H9 (cell line): ENCODE data around the gene CSRP1. TPM values are rescaled to one million over a fixed set of nuclear protein-coding genes. Genes with fewer than 3 reads are reported as not detected.

Experiments used
- DNase-seq: peaks from one replicate; pipeline ENCODE4 v3.0.0-alpha.2; 2017
- H2AFZ ChIP-seq: one replicate; pipeline ENCODE4 v1.6.1; 2013; ENCODE audit warnings: mild to moderate bottlenecking, low read length, control low read depth, moderate library complexity
- H2AK5ac ChIP-seq: 2 replicates; pipeline ENCODE4 v1.6.1; 2013; ENCODE audit warnings: low read length, control low read depth, mixed read lengths; ENCODE audit not compliant: insufficient read length
- H2BK120ac ChIP-seq: one replicate; pipeline ENCODE4 v1.6.1; 2013; ENCODE audit warnings: low read depth, mild to moderate bottlenecking, low read length, control low read depth, inconsistent platforms; ENCODE audit not compliant: poor library complexity, severe bottlenecking
- H2BK12ac ChIP-seq: 2 replicates; pipeline ENCODE4 v1.6.1; 2013; ENCODE audit warnings: low read length, control low read depth, mixed read lengths, low read depth; ENCODE audit not compliant: insufficient read length
- H2BK15ac ChIP-seq: 2 replicates; pipeline ENCODE4 v1.6.1; 2013; ENCODE audit warnings: low read depth, low read length, control low read depth
- H2BK20ac ChIP-seq: one replicate; pipeline ENCODE4 v1.6.1; 2013; ENCODE audit warnings: low read depth, mild to moderate bottlenecking, low read length, control low read depth, inconsistent platforms; ENCODE audit not compliant: poor library complexity, severe bottlenecking
- H2BK5ac ChIP-seq: 2 replicates; pipeline ENCODE4 v1.6.1; 2013; ENCODE audit warnings: low read length, control low read depth, mixed read lengths; ENCODE audit not compliant: insufficient read length
- H3K14ac ChIP-seq: 2 replicates; pipeline ENCODE4 v1.6.1; 2013; ENCODE audit warnings: low read length, control low read depth; ENCODE audit not compliant: insufficient read depth
- H3K18ac ChIP-seq: 2 replicates; pipeline ENCODE4 v1.6.1; 2013; ENCODE audit warnings: low read depth, mild to moderate bottlenecking, mixed read lengths, low read length, control low read depth; ENCODE audit not compliant: insufficient read length
- H3K23ac ChIP-seq: 2 replicates; pipeline ENCODE4 v1.6.1; 2013; ENCODE audit warnings: low read length, control low read depth, mixed read lengths, low read depth; ENCODE audit not compliant: insufficient read length
- H3K23me2 ChIP-seq: 2 replicates; pipeline ENCODE4 v1.6.1; 2013; ENCODE audit warnings: low read depth, mild to moderate bottlenecking, mixed read lengths, low read length, control low read depth; ENCODE audit not compliant: insufficient read length, poor library complexity, severe bottlenecking
- H3K27ac ChIP-seq: 2 replicates; pipeline ENCODE4 v1.5.1; 2013; ENCODE audit warnings: low read length, control low read depth, mixed read lengths, low read depth; ENCODE audit not compliant: insufficient read length
- H3K27me3 ChIP-seq: 2 replicates; pipeline ENCODE4 v1.6.1; 2013; ENCODE audit warnings: low read length, control low read depth, inconsistent platforms; ENCODE audit not compliant: insufficient read depth
- H3K4ac ChIP-seq: 2 replicates; pipeline ENCODE4 v1.6.1; 2013; ENCODE audit warnings: low read depth, mild to moderate bottlenecking, control low read depth, inconsistent platforms, low read length, moderate library complexity
- H3K4me1 ChIP-seq: 2 replicates; pipeline ENCODE4 v1.6.1; 2013; ENCODE audit warnings: low read length, control low read depth, inconsistent platforms; ENCODE audit not compliant: insufficient read depth
- H3K4me2 ChIP-seq: 2 replicates; pipeline ENCODE4 v1.6.1; 2013; ENCODE audit warnings: low read length, control low read depth, mixed read lengths; ENCODE audit not compliant: insufficient read length, insufficient read depth
- H3K56ac ChIP-seq: 2 replicates; pipeline ENCODE4 v1.6.1; 2013; ENCODE audit warnings: low read depth, mild to moderate bottlenecking, mixed read lengths, low read length, control low read depth; ENCODE audit not compliant: insufficient read length
- H3K79me1 ChIP-seq: 2 replicates; pipeline ENCODE4 v1.6.1; 2013; ENCODE audit warnings: low read depth, mild to moderate bottlenecking, moderate library complexity, low read length, control low read depth, inconsistent platforms; ENCODE audit not compliant: insufficient read depth, poor library complexity, severe bottlenecking
- H3K79me2 ChIP-seq: 2 replicates; pipeline ENCODE4 v1.6.1; 2013; ENCODE audit warnings: low read length, control low read depth, inconsistent platforms; ENCODE audit not compliant: insufficient read depth
- H3K9ac ChIP-seq: 2 replicates; pipeline ENCODE4 v1.6.1; 2013; ENCODE audit warnings: low read length, control low read depth, mixed read lengths; ENCODE audit not compliant: insufficient read length; ENCODE audit errors: extremely low read depth
- H3K9me3 ChIP-seq: one replicate; pipeline ENCODE4 v1.6.1; 2013; ENCODE audit warnings: low read depth, low read length, inconsistent platforms; ENCODE audit not compliant: control insufficient read depth
- H3T11ph ChIP-seq: one replicate; pipeline ENCODE4 v1.6.1; 2013; ENCODE audit warnings: mild to moderate bottlenecking, low read length, control low read depth, inconsistent platforms
- H4K20me1 ChIP-seq: one replicate; pipeline ENCODE4 v1.6.1; 2013; ENCODE audit not compliant: control insufficient read depth, insufficient read length, insufficient read depth
- H4K5ac ChIP-seq: 2 replicates; pipeline ENCODE4 v1.6.1; 2013; ENCODE audit warnings: low read depth, mild to moderate bottlenecking, mixed read lengths, low read length, control low read depth; ENCODE audit not compliant: insufficient read length
- H4K8ac ChIP-seq: replicated peaks from 2 replicates; pipeline ENCODE4 v1.6.1; 2013; ENCODE audit warnings: low read length, control low read depth, mixed read lengths, low read depth; ENCODE audit not compliant: insufficient read length
- H4K91ac ChIP-seq: 2 replicates; pipeline ENCODE4 v1.6.1; 2013; ENCODE audit warnings: low read depth, mild to moderate bottlenecking, moderate library complexity, mixed read lengths, low read length, control low read depth; ENCODE audit not compliant: insufficient read length
- H3K27ac Mint-ChIP-seq, 3 experiments: 2 replicates in 2 of 3; 3 replicates in 1 of 3; pipeline ENCODE4 v1.8.0; 2020 to 2021; ENCODE audit warnings: mixed read lengths in 3 of 3, mild to moderate bottlenecking in 1 of 3, moderate library complexity in 1 of 3
- H3K27me3 Mint-ChIP-seq: 2 replicates; pipeline ENCODE4 v1.8.0; 2021; ENCODE audit warnings: low read depth, mild to moderate bottlenecking, moderate library complexity, mixed read lengths
- H3K36me3 Mint-ChIP-seq, 3 experiments: 2 replicates in 2 of 3; 3 replicates in 1 of 3; pipeline ENCODE4 v1.8.0; 2020 to 2021; ENCODE audit warnings: low read depth in 3 of 3, mixed read lengths in 3 of 3; ENCODE audit not compliant: insufficient read depth in 1 of 3
- H3K4me1 Mint-ChIP-seq, 2 experiments: 2 replicates each; pipeline ENCODE4 v1.8.0; 2020; ENCODE audit warnings: mixed read lengths in 2 of 2
- H3K4me3 Mint-ChIP-seq, 2 experiments: 2 replicates in 1 of 2; 3 replicates in 1 of 2; pipeline ENCODE4 v1.8.0; 2020 to 2021; ENCODE audit warnings: mild to moderate bottlenecking in 2 of 2, mixed read lengths in 2 of 2, moderate library complexity in 1 of 2
- H3K9me3 Mint-ChIP-seq, 2 experiments: 2 replicates in 1 of 2; 3 replicates in 1 of 2; pipeline ENCODE4 v1.8.0; 2020; ENCODE audit warnings: mild to moderate bottlenecking in 2 of 2, mixed read lengths in 2 of 2, moderate library complexity in 1 of 2
- WGBS: extraction: QIAGEN DNeasy Blood & Tissue Kit; methylation state at CpG from one replicate; pipeline ENCODE4 v1.1.7; 2013; ENCODE audit warnings: missing lambda C conversion rate, low lambda C conversion rate, mixed read lengths; ENCODE audit not compliant: insufficient read length; ENCODE audit errors: extremely low coverage; 5-methylcytosine and 5-hydroxymethylcytosine counted together
- total RNA-seq: library from RNA; stranded (reverse); gene quantifications from 2 replicates; pipeline ENCODE4 v1.2.1, GENCODE V29; 2021
- TF ChIP-seq, protein P1 (sequence below): fragments of 200-600 bp; sonication (generic); conservative IDR thresholded peaks from 3 replicates; pipeline ENCODE4 v1.8.0; 2021; ENCODE audit warnings: antibody characterized with exemption, mild to moderate bottlenecking

CSRP1 gene
- total RNA-seq, 1 experiment from 2014 or later: 0.44 TPM

GRCh38 chr1:201445310-201445709, 61.6 kb downstream of the CSRP1 start:
- Histone ChIP-seq H4K91ac (no peak overlapping the region), H2BK20ac (no peak overlapping the region), H4K5ac (no peak overlapping the region), H3K56ac (no peak overlapping the region), H3K23ac (no peak overlapping the region), H3K14ac (no peak overlapping the region), H3K4me1 (peaks cover 2% of the 10 kb centered on the region; the same call in 1 of the 2 replicates), H3K27ac (no peak overlapping the region), H3K79me1 (no peaks in the 10 kb centered on the region), H2BK120ac (no peak overlapping the region), H2AK5ac (no peak overlapping the region), H3K4me2 (no peak overlapping the region), H3K27me3 (no peaks in the 10 kb centered on the region), H3K79me2 (no peaks in the 10 kb centered on the region), H3K23me2 (no peaks in the 10 kb centered on the region), H3K9me3 (no peaks in the 10 kb centered on the region), H4K20me1 (no peaks in the 10 kb centered on the region), H2BK5ac (no peak overlapping the region), H4K8ac (no peak overlapping the region), H3K18ac (no peak overlapping the region), H2BK15ac (no peak overlapping the region), H3T11ph (no peak overlapping the region), H2AFZ (no peak overlapping the region), H3K4ac (no peak overlapping the region), H2BK12ac (no peak overlapping the region), H3K9ac (no peak overlapping the region)
- no peaks in the 10 kb centered on the region for H3K36me3 Mint-ChIP-seq
- no peak for DNase-seq
- H3K4me1 Mint-ChIP-seq: peaks cover 21 to 28% of the 10 kb centered on the region in 2 experiments
- TF ChIP-seq, protein P1, sequence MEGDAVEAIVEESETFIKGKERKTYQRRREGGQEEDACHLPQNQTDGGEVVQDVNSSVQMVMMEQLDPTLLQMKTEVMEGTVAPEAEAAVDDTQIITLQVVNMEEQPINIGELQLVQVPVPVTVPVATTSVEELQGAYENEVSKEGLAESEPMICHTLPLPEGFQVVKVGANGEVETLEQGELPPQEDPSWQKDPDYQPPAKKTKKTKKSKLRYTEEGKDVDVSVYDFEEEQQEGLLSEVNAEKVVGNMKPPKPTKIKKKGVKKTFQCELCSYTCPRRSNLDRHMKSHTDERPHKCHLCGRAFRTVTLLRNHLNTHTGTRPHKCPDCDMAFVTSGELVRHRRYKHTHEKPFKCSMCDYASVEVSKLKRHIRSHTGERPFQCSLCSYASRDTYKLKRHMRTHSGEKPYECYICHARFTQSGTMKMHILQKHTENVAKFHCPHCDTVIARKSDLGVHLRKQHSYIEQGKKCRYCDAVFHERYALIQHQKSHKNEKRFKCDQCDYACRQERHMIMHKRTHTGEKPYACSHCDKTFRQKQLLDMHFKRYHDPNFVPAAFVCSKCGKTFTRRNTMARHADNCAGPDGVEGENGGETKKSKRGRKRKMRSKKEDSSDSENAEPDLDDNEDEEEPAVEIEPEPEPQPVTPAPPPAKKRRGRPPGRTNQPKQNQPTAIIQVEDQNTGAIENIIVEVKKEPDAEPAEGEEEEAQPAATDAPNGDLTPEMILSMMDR: no peak
- H3K4me3 Mint-ChIP-seq: no peak overlapping the region
- H3K27ac Mint-ChIP-seq: no peak overlapping the region
- peaks cover 0 to 5% of the 10 kb centered on the region in 2 experiments; a peak in 2 of 5 replicates for H3K9me3 Mint-ChIP-seq
- H3K27me3 Mint-ChIP-seq: peaks cover 5% of the 10 kb centered on the region
- no CpG with 5 or more reads among the region's 6 CpGs for WGBS
